Neural crest cell (in vitro differentiated cells): ENCODE data around the gene WDR90. TPM values are rescaled to one million over a fixed set of nuclear protein-coding genes. Genes with fewer than 3 reads are reported as not detected.

Source experiments
- DNase-seq: peaks from one replicate; pipeline ENCODE4 v3.0.0; 2021; ENCODE audit warnings: low read depth, mixed read lengths, low spot score
- H3K27ac Mint-ChIP-seq: one replicate; pipeline ENCODE4 v1.8.0; 2021; ENCODE audit warnings: mild to moderate bottlenecking, mixed read lengths; ENCODE audit not compliant: unreplicated experiment
- H3K27me3 Mint-ChIP-seq: 2 replicates; pipeline ENCODE4 v1.8.0; 2021; ENCODE audit warnings: low read depth, mild to moderate bottlenecking, mixed read lengths
- H3K36me3 Mint-ChIP-seq: 2 replicates; pipeline ENCODE4 v1.8.0; 2021; ENCODE audit warnings: low read depth, mild to moderate bottlenecking, mixed read lengths
- H3K4me1 Mint-ChIP-seq: 2 replicates; pipeline ENCODE4 v1.8.0; 2021; ENCODE audit warnings: mixed read lengths
- H3K4me3 Mint-ChIP-seq: one replicate; pipeline ENCODE4 v1.8.0; 2021; ENCODE audit warnings: mild to moderate bottlenecking, mixed read lengths
- H3K9me3 Mint-ChIP-seq: 2 replicates; pipeline ENCODE4 v1.8.0; 2021; ENCODE audit warnings: mixed read lengths
- CTCF ChIP-seq: fragments of 200-600 bp; sonication (generic); conservative IDR thresholded peaks from 2 replicates; pipeline ENCODE4 v1.5.0; 2021; ENCODE audit warnings: antibody characterized with exemption, mild to moderate bottlenecking
- total RNA-seq: library from RNA; stranded (reverse); gene quantifications from 2 replicates; pipeline ENCODE4 v1.2.1, GENCODE V29; 2021

Gene WDR90
- total RNA-seq, 1 donor from 2014 or later = 97.0 TPM

- H3K9me3 Mint-ChIP-seq = no peaks in the 10 kb centered on the region
- H3K4me1 Mint-ChIP-seq = peaks cover 6% of the 10 kb centered on the region
- DNase-seq = no peak
- no peak overlapping the region for H3K4me3 Mint-ChIP-seq
- H3K27ac Mint-ChIP-seq = no peak overlapping the region
- no peaks in the 10 kb centered on the region for H3K27me3 Mint-ChIP-seq
- no peaks in the 10 kb centered on the region for H3K36me3 Mint-ChIP-seq
- TF ChIP-seq CTCF = no peak
Measured at GRCh38 chr16:662095-662494, 12.9 kb downstream of the WDR90 start.

GRCh38 chr16:662597-662996 is 13.4 kb downstream of the WDR90 start:
- Mint-ChIP-seq H3K27ac (no peak overlapping the region), H3K36me3 (no peaks in the 10 kb centered on the region)

GRCh38 chr16:666572-666971 is 17.4 kb downstream of the WDR90 start:
- DNase-seq = no peak
- H3K4me3 Mint-ChIP-seq = no peak overlapping the region
- H3K27me3 Mint-ChIP-seq = no peaks in the 10 kb centered on the region
- H3K27ac Mint-ChIP-seq = no peak overlapping the region
- no peaks in the 10 kb centered on the region for H3K36me3 Mint-ChIP-seq
- no peak for TF ChIP-seq CTCF
- no peaks in the 10 kb centered on the region for H3K9me3 Mint-ChIP-seq
- H3K4me1 Mint-ChIP-seq = peaks cover 4% of the 10 kb centered on the region

More at GRCh38 chr16:662597-662996, 13.4 kb downstream of the WDR90 start:
- no peak for DNase-seq
- Mint-ChIP-seq H3K27me3 (no peaks in the 10 kb centered on the region), H3K4me3 (no peak overlapping the region), H3K4me1 (peaks cover 7% of the 10 kb centered on the region), H3K9me3 (no peaks in the 10 kb centered on the region)
- TF ChIP-seq CTCF = no peak

GRCh38 chr16:667113-667779 is 18.1 kb downstream of the WDR90 start:
- no peaks in the 10 kb centered on the region for H3K36me3 Mint-ChIP-seq
- H3K27me3 Mint-ChIP-seq = no peaks in the 10 kb centered on the region
- TF ChIP-seq CTCF = no peak
- peaks cover 4% of the 10 kb centered on the region for H3K4me1 Mint-ChIP-seq
- no peaks in the 10 kb centered on the region for H3K9me3 Mint-ChIP-seq
- peak overlapping the region; percentile 54 for H3K4me3 Mint-ChIP-seq
- DNase-seq = no peak
- H3K27ac Mint-ChIP-seq = peak overlapping the region; percentile 95

- no peaks in the 10 kb centered on the region for H3K27me3 Mint-ChIP-seq
Measured at GRCh38 chr16:667780-668518, 18.8 kb downstream of the WDR90 start, which contains the start of gene RHOT2. Gene RHOT2, plus strand, starts transcription at chr16:668132. Its CDS starts 68 bp downstream, at chr16:668200.

More at GRCh38 chr16:667780-668518, 18.8 kb downstream of the WDR90 start, which contains the start of gene RHOT2:
- H3K4me3 Mint-ChIP-seq = peak within 1 kb of the TSS; percentile 84
- TF ChIP-seq CTCF = peak; percentile 84
- peaks cover 4% of the 10 kb centered on the region for H3K4me1 Mint-ChIP-seq
- peak; percentile 90 for DNase-seq
- no peaks in the 10 kb centered on the region for H3K36me3 Mint-ChIP-seq
- H3K27ac Mint-ChIP-seq = peak within 1 kb of the TSS; percentile 95
- no peaks in the 10 kb centered on the region for H3K9me3 Mint-ChIP-seq
